Natural killer cell (primary cell): Measurements from ENCODE around the gene KSR1. TPM values are rescaled to one million over a fixed set of nuclear protein-coding genes. Genes with fewer than 3 reads are reported as not detected.

Experiments
- ATAC-seq, 3 donors: fragments of 150-1000 bp in 2 of 3; fragments of 200-7000 bp in 1 of 3; cut with Tn5 transposase; 1 replicate in 1 of 3; 2 replicates in 2 of 3; pipeline ENCODE4 v1.10.0; 2021; ENCODE audit warnings: mild to moderate bottlenecking in 2 of 3, moderate library complexity in 2 of 3
- DNase-seq, 2 donors: peaks; one replicate each; pipeline versions ENCODE4 v3.0.0 to v3.0.0-alpha.2; 2013 to 2021; ENCODE audit warnings: mixed read lengths in 1 of 2
- H3K27ac ChIP-seq: one replicate; pipeline ENCODE4 v1.5.1; 2013; ENCODE audit warnings: mild to moderate bottlenecking, low read length
- H3K27me3 ChIP-seq: one replicate; pipeline ENCODE4 v1.6.1; 2013; ENCODE audit warnings: low read length; ENCODE audit not compliant: control insufficient read depth, insufficient read depth
- H3K36me3 ChIP-seq: one replicate; pipeline ENCODE4 v1.6.1; 2013; ENCODE audit warnings: low read length; ENCODE audit not compliant: control insufficient read depth, insufficient read depth
- H3K4me1 ChIP-seq: one replicate; pipeline ENCODE4 v1.6.1; 2013; ENCODE audit warnings: low read length; ENCODE audit not compliant: control insufficient read depth, insufficient read depth
- H3K4me3 ChIP-seq: one replicate; pipeline ENCODE4 v1.5.1; 2013; ENCODE audit warnings: low read length
- H3K9me3 ChIP-seq: one replicate; pipeline ENCODE4 v1.6.1; 2013; ENCODE audit warnings: low read length; ENCODE audit not compliant: control insufficient read depth, insufficient read depth
- H3K27ac Mint-ChIP-seq, 2 donors: one replicate each; pipeline ENCODE4 v1.8.0; 2022; ENCODE audit warnings: mild to moderate bottlenecking in 2 of 2, mixed read lengths in 2 of 2, moderate library complexity in 1 of 2
- H3K27me3 Mint-ChIP-seq, 2 donors: one replicate each; pipeline ENCODE4 v1.8.0; 2022; ENCODE audit warnings: low read depth in 2 of 2, mixed read lengths in 2 of 2
- H3K36me3 Mint-ChIP-seq: one replicate; pipeline ENCODE4 v1.8.0; 2022; ENCODE audit warnings: mixed read lengths
- H3K4me1 Mint-ChIP-seq, 2 donors: one replicate each; pipeline ENCODE4 v1.8.0; 2022; ENCODE audit warnings: mixed read lengths in 2 of 2
- H3K4me3 Mint-ChIP-seq: one replicate; pipeline ENCODE4 v1.8.0; 2022; ENCODE audit warnings: mild to moderate bottlenecking, moderate library complexity, mixed read lengths
- H3K9me3 Mint-ChIP-seq, 2 donors: one replicate each; pipeline ENCODE4 v1.8.0; 2022; ENCODE audit warnings: mixed read lengths in 2 of 2
- CTCF ChIP-seq: fragments of 200-600 bp; IDR thresholded peaks from one replicate; pipeline ENCODE4 v1.8.0; 2022; ENCODE audit warnings: antibody characterized with exemption
- WGBS: methylation state at CpG from one replicate; pipeline ENCODE4 v1.1.7; 2013; ENCODE audit warnings: missing lambda C conversion rate; ENCODE audit not compliant: insufficient coverage; 5-methylcytosine and 5-hydroxymethylcytosine counted together
- intact Hi-C: fragments of 100-400 bp; cut with micrococcal nuclease; formaldehyde crosslinking; loops from one replicate; pipeline ENCODE4 v1.14.2; 2022
- total RNA-seq, 4 donors: library from RNA; stranded (reverse); fragments of 120-200 nt in 1 of 4; gene quantifications; one replicate each; pipeline versions ENCODE4 v1.2.3 to v1.2.4, GENCODE V29; 2013 to 2022

The KSR1 gene
- total RNA-seq, 3 donors from 2014 or later (not counting 1 experiment from before 2014, with no cell fraction given), result 46.4 to 63.1 (median 59.2) TPM

GRCh38 chr17:27413315-27413714 is 42.9 kb upstream of the KSR1 start:
- no peak for TF ChIP-seq CTCF
- Histone ChIP-seq H3K27ac (no peak overlapping the region), H3K4me1 (no peaks in the 10 kb centered on the region), H3K9me3 (no peaks in the 10 kb centered on the region), H3K4me3 (no peak overlapping the region), H3K27me3 (no peaks in the 10 kb centered on the region), H3K36me3 (no peaks in the 10 kb centered on the region)
- Mint-ChIP-seq H3K4me3 (no peak overlapping the region), H3K27me3 (no peaks in the 10 kb centered on the region), H3K27ac (no peak overlapping the region), H3K9me3 (no peaks in the 10 kb centered on the region), H3K36me3 (no peaks in the 10 kb centered on the region), H3K4me1 (no peaks in the 10 kb centered on the region)
- intact Hi-C loops, result no loop called here
- 35% methylated on average over 2 of the region's 2 CpGs for WGBS
- DNase-seq (no peak), ATAC-seq (no peak)

- no peaks in the 10 kb centered on the region for H3K9me3 Mint-ChIP-seq
- H3K27me3 Mint-ChIP-seq, result no peaks in the 10 kb centered on the region
- ATAC-seq, result no peak
- Histone ChIP-seq H3K27me3 (no peaks in the 10 kb centered on the region), H3K27ac (no peak overlapping the region), H3K36me3 (no peaks in the 10 kb centered on the region), H3K9me3 (no peaks in the 10 kb centered on the region), H3K4me1 (no peaks in the 10 kb centered on the region), H3K4me3 (no peak overlapping the region)
- intact Hi-C loops, result no loop called here
- no peak overlapping the region for H3K27ac Mint-ChIP-seq
- DNase-seq, result no peak
- no peak for TF ChIP-seq CTCF
- 70% methylated on average over 3 of the region's 3 CpGs for WGBS
- H3K4me1 Mint-ChIP-seq, result no peaks in the 10 kb centered on the region
- no peak overlapping the region for H3K4me3 Mint-ChIP-seq
- H3K36me3 Mint-ChIP-seq, result no peaks in the 10 kb centered on the region
Observed at GRCh38 chr17:27413792-27414191, 42.5 kb upstream of the KSR1 start.

- H3K4me1 Mint-ChIP-seq, result no peaks in the 10 kb centered on the region
- no peaks in the 10 kb centered on the region for H3K27me3 Mint-ChIP-seq
- H3K36me3 ChIP-seq, result no peaks in the 10 kb centered on the region
- intact Hi-C loops, result no loop called here
- TF ChIP-seq CTCF, result no peak
- H3K9me3 Mint-ChIP-seq, result no peaks in the 10 kb centered on the region
- no peaks in the 10 kb centered on the region for H3K4me1 ChIP-seq
- no peaks in the 10 kb centered on the region for H3K36me3 Mint-ChIP-seq
- no peaks in the 10 kb centered on the region for H3K9me3 ChIP-seq
- H3K27ac Mint-ChIP-seq, result no peak overlapping the region
- 80% methylated on average over 3 of the region's 3 CpGs for WGBS
- DNase-seq (no peak), ATAC-seq (no peak)
- no peak overlapping the region for H3K4me3 ChIP-seq
- H3K27ac ChIP-seq, result no peak overlapping the region
- H3K27me3 ChIP-seq, result no peaks in the 10 kb centered on the region
- H3K4me3 Mint-ChIP-seq, result no peak overlapping the region
Observed at GRCh38 chr17:27414271-27414670, 42.0 kb upstream of the KSR1 start.

- Mint-ChIP-seq H3K4me1 (no peaks in the 10 kb centered on the region), H3K36me3 (no peaks in the 10 kb centered on the region), H3K9me3 (no peaks in the 10 kb centered on the region), H3K4me3 (no peak overlapping the region), H3K27me3 (no peaks in the 10 kb centered on the region), H3K27ac (no peak overlapping the region)
- ATAC-seq, result no peak
- intact Hi-C loops, result no loop called here
- Histone ChIP-seq H3K27ac (no peak overlapping the region), H3K4me1 (no peaks in the 10 kb centered on the region), H3K9me3 (no peaks in the 10 kb centered on the region), H3K27me3 (no peaks in the 10 kb centered on the region), H3K4me3 (no peak overlapping the region), H3K36me3 (no peaks in the 10 kb centered on the region)
- no peak for TF ChIP-seq CTCF
- 93% methylated on average over 4 of the region's 6 CpGs for WGBS
- no peak for DNase-seq
Observed at GRCh38 chr17:27414694-27415093, 41.6 kb upstream of the KSR1 start.
